HepG2 (cell line): ENCODE results near the gene GPBP1.

Experiments
- FOXP1 ChIP-seq, 2 experiments: fragments of 450-650 bp in 1 of 2; IDR thresholded peaks; 2 replicates each; pipeline ENCODE4 v1.6.1; 2017 to 2018; ENCODE audit warnings: antibody characterized with exemption in 1 of 2
- MXD4 ChIP-seq: IDR thresholded peaks from 2 replicates; pipeline ENCODE4 v1.6.1; 2016; ENCODE audit warnings: mild to moderate bottlenecking, missing biosample characterization, missing genetic modification reagents
- SOX5 ChIP-seq: IDR thresholded peaks from 2 replicates; pipeline ENCODE4 v1.6.1; 2016; ENCODE audit warnings: borderline replicate concordance
- ZMAT3 ChIP-seq: sonication (generic); formaldehyde crosslinking; conservative IDR thresholded peaks from 2 replicates; pipeline ENCODE4 v1.7.0; 2021; ENCODE audit warnings: missing genetic modification reagents
- TF ChIP-seq, protein P1 (sequence below): sonication (generic); formaldehyde crosslinking; IDR thresholded peaks from 2 replicates; pipeline ENCODE4 v1.5.0; 2020; ENCODE audit warnings: mild to moderate bottlenecking, missing genetic modification reagents, moderate library complexity
- TF ChIP-seq, protein P2 (sequence below), 2 experiments: sonication (generic) in 1 of 2; formaldehyde crosslinking in 1 of 2; IDR thresholded peaks; 2 replicates each; pipeline versions ENCODE4 v1.4.0 to v1.6.1; 2018 to 2020; ENCODE audit warnings: missing genetic modification reagents in 2 of 2, borderline replicate concordance in 1 of 2, low read depth in 1 of 2, mild to moderate bottlenecking in 1 of 2, missing biosample characterization in 1 of 2

GRCh38 chr5:57189515-57189914, 15.7 kb downstream of the GPBP1 start:
- TF ChIP-seq MXD4 (CRISPR knock-in tag) (no peak), ZMAT3 (CRISPR knock-in tag) (no peak), FOXP1 (IDR thresholded peaks at IDR 0.05) (no peak), FOXP1 (CRISPR knock-in tag; IDR thresholded peaks at IDR 0.05) (no peak), SOX5 (CRISPR knock-in tag) (no peak)
- TF ChIP-seq, protein P1, sequence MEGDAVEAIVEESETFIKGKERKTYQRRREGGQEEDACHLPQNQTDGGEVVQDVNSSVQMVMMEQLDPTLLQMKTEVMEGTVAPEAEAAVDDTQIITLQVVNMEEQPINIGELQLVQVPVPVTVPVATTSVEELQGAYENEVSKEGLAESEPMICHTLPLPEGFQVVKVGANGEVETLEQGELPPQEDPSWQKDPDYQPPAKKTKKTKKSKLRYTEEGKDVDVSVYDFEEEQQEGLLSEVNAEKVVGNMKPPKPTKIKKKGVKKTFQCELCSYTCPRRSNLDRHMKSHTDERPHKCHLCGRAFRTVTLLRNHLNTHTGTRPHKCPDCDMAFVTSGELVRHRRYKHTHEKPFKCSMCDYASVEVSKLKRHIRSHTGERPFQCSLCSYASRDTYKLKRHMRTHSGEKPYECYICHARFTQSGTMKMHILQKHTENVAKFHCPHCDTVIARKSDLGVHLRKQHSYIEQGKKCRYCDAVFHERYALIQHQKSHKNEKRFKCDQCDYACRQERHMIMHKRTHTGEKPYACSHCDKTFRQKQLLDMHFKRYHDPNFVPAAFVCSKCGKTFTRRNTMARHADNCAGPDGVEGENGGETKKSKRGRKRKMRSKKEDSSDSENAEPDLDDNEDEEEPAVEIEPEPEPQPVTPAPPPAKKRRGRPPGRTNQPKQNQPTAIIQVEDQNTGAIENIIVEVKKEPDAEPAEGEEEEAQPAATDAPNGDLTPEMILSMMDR (CRISPR knock-in tag), result no peak
- TF ChIP-seq, protein P2, sequence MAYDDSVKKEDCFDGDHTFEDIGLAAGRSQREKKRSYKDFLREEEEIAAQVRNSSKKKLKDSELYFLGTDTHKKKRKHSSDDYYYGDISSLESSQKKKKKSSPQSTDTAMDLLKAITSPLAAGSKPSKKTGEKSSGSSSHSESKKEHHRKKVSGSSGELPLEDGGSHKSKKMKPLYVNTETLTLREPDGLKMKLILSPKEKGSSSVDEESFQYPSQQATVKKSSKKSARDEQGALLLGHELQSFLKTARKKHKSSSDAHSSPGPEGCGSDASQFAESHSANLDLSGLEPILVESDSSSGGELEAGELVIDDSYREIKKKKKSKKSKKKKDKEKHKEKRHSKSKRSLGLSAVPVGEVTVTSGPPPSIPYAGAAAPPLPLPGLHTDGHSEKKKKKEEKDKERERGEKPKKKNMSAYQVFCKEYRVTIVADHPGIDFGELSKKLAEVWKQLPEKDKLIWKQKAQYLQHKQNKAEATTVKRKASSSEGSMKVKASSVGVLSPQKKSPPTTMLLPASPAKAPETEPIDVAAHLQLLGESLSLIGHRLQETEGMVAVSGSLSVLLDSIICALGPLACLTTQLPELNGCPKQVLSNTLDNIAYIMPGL (CRISPR knock-in tag; IDR thresholded peaks at IDR 0.05; ENCODE audit: borderline replicate concordance in 1 of 2, low read depth in 1 of 2), result no peak
